Prostate gland (tissue), 2 donors: ENCODE data around the gene INO80E. TPM values are rescaled to one million over a fixed set of nuclear protein-coding genes. Genes with fewer than 3 reads are reported as not detected.

Experiments used
- DNase-seq: peaks from one replicate; pipeline ENCODE4 v3.0.0-alpha.2; 2019; ENCODE audit warnings: low spot score
- H3K27ac ChIP-seq, 2 donors: fragments of 200-600 bp; sonication (generic); 2 replicates each; pipeline ENCODE4 v1.5.1; 2017 to 2019
- H3K27me3 ChIP-seq: fragments of 200-600 bp; sonication (generic); replicated peaks from 2 replicates; pipeline ENCODE4 v1.5.1; 2019; ENCODE audit not compliant: insufficient read depth
- H3K36me3 ChIP-seq, 2 donors: fragments of 200-600 bp; sonication (generic); 1 replicate in 1 of 2; 2 replicates in 1 of 2; pipeline versions ENCODE4 v1.5.1 to v1.8.1; 2017 to 2019
- H3K4me1 ChIP-seq: fragments of 200-600 bp; sonication (generic); replicated peaks from 2 replicates; pipeline ENCODE4 v1.5.1; 2019
- H3K4me3 ChIP-seq, 2 donors: fragments of 200-600 bp; sonication (generic); 2 replicates each; pipeline ENCODE4 v1.5.1; 2017 to 2019
- H3K9me3 ChIP-seq: fragments of 200-600 bp; sonication (generic); 2 replicates; pipeline ENCODE4 v1.5.1; 2017
- CTCF ChIP-seq, 4 experiments: fragments of 200-600 bp in 2 of 4; fragments of 450-650 bp in 2 of 4; sonication (generic) in 2 of 4; IDR thresholded peaks; 1 replicate in 3 of 4; 2 replicates in 1 of 4; pipeline ENCODE4 v1.5.1; 2016 to 2019; ENCODE audit warnings: antibody characterized with exemption in 4 of 4, mild to moderate bottlenecking in 2 of 4, moderate library complexity in 2 of 4
- POLR2A ChIP-seq: fragments of 450-650 bp; IDR thresholded peaks from one replicate; pipeline ENCODE4 v1.6.1; 2016; ENCODE audit warnings: antibody characterized with exemption, mild to moderate bottlenecking
- POLR2AphosphoS5 ChIP-seq: sonication (generic); formaldehyde crosslinking; IDR thresholded peaks from one replicate; pipeline ENCODE4 v1.6.1; 2017; ENCODE audit warnings: antibody characterized with exemption
- WGBS: methylation state at CpG from one replicate; pipeline ENCODE4 v1.1.5; 2018; 5-methylcytosine and 5-hydroxymethylcytosine counted together
- intact Hi-C: fragments of 100-400 bp; cut with DNase I; formaldehyde crosslinking; loops from one replicate; pipeline ENCODE4 v1.14.2; 2022
- total RNA-seq, 2 donors: library from RNA; depleted of rRNA; stranded (reverse); fragments of >200 nt; gene quantifications; one replicate each; pipeline ENCODE4 v1.1.0, GENCODE V29; 2016

The INO80E gene
- total RNA-seq, 2 donors from 2014 or later: 51.8 to 113 TPM

- H3K4me3 ChIP-seq: no peak overlapping the region
- TF ChIP-seq POLR2AphosphoS5 (no peak), POLR2A (no peak)
- DNase-seq: no peak
- no peaks in the 10 kb centered on the region for H3K4me1 ChIP-seq
- 92% methylated on average over 28 of the region's 28 CpGs for WGBS
- H3K27ac ChIP-seq: no peak overlapping the region
- intact Hi-C loops: no loop called here
- no peaks in the 10 kb centered on the region for H3K27me3 ChIP-seq
- peaks cover 43 to 55% of the 10 kb centered on the region in 2 donors for H3K36me3 ChIP-seq
- H3K9me3 ChIP-seq: no peaks in the 10 kb centered on the region
These were observed 10.7 kb upstream of the INO80E start for GRCh38 chr16:29985271-29985811.

- intact Hi-C loops: no loop called here
- no peaks in the 10 kb centered on the region for H3K9me3 ChIP-seq
- WGBS: 91% methylated on average over 20 of the region's 20 CpGs
- H3K27ac ChIP-seq: no peak overlapping the region
- no peak for DNase-seq
- no peak for TF ChIP-seq CTCF (IDR thresholded peaks at IDR 0.05)
- no peak for TF ChIP-seq POLR2A
- no peak for TF ChIP-seq POLR2AphosphoS5
- H3K27me3 ChIP-seq: no peaks in the 10 kb centered on the region
- no peak overlapping the region for H3K4me3 ChIP-seq
- H3K4me1 ChIP-seq: no peaks in the 10 kb centered on the region
- peaks cover 43 to 53% of the 10 kb centered on the region in 2 donors for H3K36me3 ChIP-seq
These were observed 9.8 kb upstream of the INO80E start for GRCh38 chr16:29986231-29986630.

GRCh38 chr16:29986931-29987330 is 9.1 kb upstream of the INO80E start:
- TF ChIP-seq POLR2A: no peak
- Histone ChIP-seq H3K27me3 (no peaks in the 10 kb centered on the region), H3K9me3 (no peaks in the 10 kb centered on the region), H3K27ac (no peak overlapping the region), H3K4me1 (no peaks in the 10 kb centered on the region), H3K4me3 (no peak overlapping the region), H3K36me3 (peaks cover 43 to 53% of the 10 kb centered on the region in 2 donors)
- DNase-seq: no peak
- intact Hi-C loops: no loop called here
- 93% methylated on average over 4 of the region's 5 CpGs for WGBS

- no peak for DNase-seq
- Histone ChIP-seq H3K9me3 (no peaks in the 10 kb centered on the region), H3K27me3 (no peaks in the 10 kb centered on the region), H3K4me1 (no peaks in the 10 kb centered on the region), H3K27ac (no peak overlapping the region), H3K4me3 (no peak overlapping the region), H3K36me3 (peaks cover 43 to 48% of the 10 kb centered on the region in 2 donors)
- intact Hi-C loops: no loop called here
- TF ChIP-seq CTCF (IDR thresholded peaks at IDR 0.05) (no peak), POLR2AphosphoS5 (no peak), POLR2A (no peak)
- 93% methylated on average over 26 of the region's 35 CpGs for WGBS
These were observed 8.5 kb upstream of the INO80E start for GRCh38 chr16:29987371-29988085.

GRCh38 chr16:29988346-29989075 is 7.5 kb upstream of the INO80E start:
- Histone ChIP-seq H3K27me3 (no peaks in the 10 kb centered on the region), H3K27ac (no peak overlapping the region), H3K4me1 (no peaks in the 10 kb centered on the region), H3K36me3 (peaks cover 34 to 39% of the 10 kb centered on the region in 2 donors), H3K4me3 (no peak overlapping the region), H3K9me3 (no peaks in the 10 kb centered on the region)
- 89% methylated on average over 17 of the region's 17 CpGs for WGBS
- intact Hi-C loops: no loop called here
- TF ChIP-seq POLR2A: no peak
- no peak for TF ChIP-seq CTCF (IDR thresholded peaks at IDR 0.05)
- TF ChIP-seq POLR2AphosphoS5: no peak
- DNase-seq: no peak
